Measurements from ENCODE around the gene RING1. TPM values are rescaled to one million over a fixed set of nuclear protein-coding genes. Genes with fewer than 3 reads are reported as not detected.
A peak's percentile ranks its signal among the peaks of the same experiment; 100 is the strongest.

RING1 gene
- total RNA-seq, 1 experiment from 2014 or later: 48.3 TPM

- CTCF ChIA-PET: interaction anchor here (0.5 to 3.0 kb wide), 20 partner anchors 8 to 239 kb away, joined by 3 to 16 read pairs (median 4); no protein-coding TSS in a partner anchor
- H3K36me3 Mint-ChIP-seq (ENCODE audit: insufficient read depth, unreplicated experiment): no peaks in the 10 kb centered on the region
- H3K4me3 Mint-ChIP-seq (ENCODE audit: unreplicated experiment): no peak overlapping the region
- peak; percentile 73 for TF ChIP-seq CTCF (IDR thresholded peaks at IDR 0.05; ENCODE audit: unreplicated experiment)
- peak; percentile 60 for DNase-seq (ENCODE audit: unreplicated experiment)
- peaks cover 24% of the 10 kb centered on the region for H3K27me3 Mint-ChIP-seq (ENCODE audit: insufficient read depth, unreplicated experiment)
- POLR2A ChIA-PET: no interaction called here
- H3K9me3 Mint-ChIP-seq (ENCODE audit: unreplicated experiment): no peaks in the 10 kb centered on the region
- no peak overlapping the region for H3K27ac Mint-ChIP-seq (ENCODE audit: low read depth, unreplicated experiment)
- H3K4me1 Mint-ChIP-seq (ENCODE audit: insufficient read depth, unreplicated experiment): no peaks in the 10 kb centered on the region
- intact Hi-C loops (cut with micrococcal nuclease): loop anchor here (2.0 kb wide), 2 partner anchors 54 to 158 kb away; no protein-coding TSS in a partner anchor
- BruUV-seq (replicated peaks): no TSS peak
Observed at GRCh38 chr6:33172688-33173534, 35.4 kb upstream of the RING1 start.

GRCh38 chr6:33173535-33174180 is 34.6 kb upstream of the RING1 start:
- TF ChIP-seq CTCF (IDR thresholded peaks at IDR 0.05; ENCODE audit: unreplicated experiment): no peak
- DNase-seq (ENCODE audit: unreplicated experiment): no peak
- H3K9me3 Mint-ChIP-seq (ENCODE audit: unreplicated experiment): no peaks in the 10 kb centered on the region
- H3K4me3 Mint-ChIP-seq (ENCODE audit: unreplicated experiment): no peak overlapping the region
- ChIA-PET CTCF (interaction anchor here (0.5 to 3.0 kb wide), 8 partner anchors 9 to 189 kb away, joined by 3 to 16 read pairs (median 4); no protein-coding TSS in a partner anchor), POLR2A (interaction anchor here (1.0 kb wide), 1 partner anchor 15 kb away, joined by 3 read pairs; no protein-coding TSS in a partner anchor)
- intact Hi-C loops (cut with micrococcal nuclease): loop anchor here (2.0 kb wide), 2 partner anchors 55 to 159 kb away; no protein-coding TSS in a partner anchor
- no peaks in the 10 kb centered on the region for H3K4me1 Mint-ChIP-seq (ENCODE audit: insufficient read depth, unreplicated experiment)
- peaks cover 24% of the 10 kb centered on the region for H3K27me3 Mint-ChIP-seq (ENCODE audit: insufficient read depth, unreplicated experiment)
- no peaks in the 10 kb centered on the region for H3K36me3 Mint-ChIP-seq (ENCODE audit: insufficient read depth, unreplicated experiment)
- BruUV-seq (replicated peaks): no TSS peak
- no peak overlapping the region for H3K27ac Mint-ChIP-seq (ENCODE audit: low read depth, unreplicated experiment)

GRCh38 chr6:33174784-33175183 is 33.5 kb upstream of the RING1 start:
- TF ChIP-seq CTCF (IDR thresholded peaks at IDR 0.05; ENCODE audit: unreplicated experiment): no peak
- ChIA-PET POLR2A (no interaction called here), CTCF (interaction anchor here (1.5 to 3.0 kb wide), 2 partner anchors 15 to 158 kb away, joined by 5 to 16 read pairs; no protein-coding TSS in a partner anchor)
- Mint-ChIP-seq H3K36me3 (ENCODE audit: insufficient read depth, unreplicated experiment) (no peaks in the 10 kb centered on the region), H3K27ac (ENCODE audit: low read depth, unreplicated experiment) (no peak overlapping the region), H3K9me3 (ENCODE audit: unreplicated experiment) (no peaks in the 10 kb centered on the region), H3K4me3 (ENCODE audit: unreplicated experiment) (no peak overlapping the region), H3K4me1 (ENCODE audit: insufficient read depth, unreplicated experiment) (no peaks in the 10 kb centered on the region), H3K27me3 (ENCODE audit: insufficient read depth, unreplicated experiment) (peaks cover 24% of the 10 kb centered on the region)
- no peak for DNase-seq (ENCODE audit: unreplicated experiment)
- intact Hi-C loops (cut with micrococcal nuclease): no loop called here
- no TSS peak for BruUV-seq (replicated peaks)

GRCh38 chr6:33175436-33176069 is 32.7 kb upstream of the RING1 start:
- H3K9me3 Mint-ChIP-seq (ENCODE audit: unreplicated experiment): no peaks in the 10 kb centered on the region
- DNase-seq (ENCODE audit: unreplicated experiment): no peak
- no peaks in the 10 kb centered on the region for H3K36me3 Mint-ChIP-seq (ENCODE audit: insufficient read depth, unreplicated experiment)
- no peak overlapping the region for H3K4me3 Mint-ChIP-seq (ENCODE audit: unreplicated experiment)
- intact Hi-C loops (cut with micrococcal nuclease): no loop called here
- ChIA-PET POLR2A (no interaction called here), CTCF (no interaction called here)
- no TSS peak for BruUV-seq (replicated peaks)
- TF ChIP-seq CTCF (IDR thresholded peaks at IDR 0.05; ENCODE audit: unreplicated experiment): no peak
- peaks cover 24% of the 10 kb centered on the region for H3K27me3 Mint-ChIP-seq (ENCODE audit: insufficient read depth, unreplicated experiment)
- H3K4me1 Mint-ChIP-seq (ENCODE audit: insufficient read depth, unreplicated experiment): no peaks in the 10 kb centered on the region
- H3K27ac Mint-ChIP-seq (ENCODE audit: low read depth, unreplicated experiment): no peak overlapping the region

All from MCF 10A (cell line).